GM12865 (cell line): ENCODE data around the gene SHROOM1.
"Not testable (repeated sequence)": the region's sequence is repeated elsewhere in the genome, so short reads cannot be mapped to it uniquely, and the experiment has no call there.

Source experiments
- DNase-seq: peaks from one replicate; pipeline ENCODE4 v3.0.0; 2010; ENCODE audit warnings: low read depth
- H3K4me3 ChIP-seq: 2 replicates; pipeline ENCODE4 v1.5.1; 2011; ENCODE audit warnings: mild to moderate bottlenecking, low read depth, low read length, control low read depth
- CTCF ChIP-seq: IDR thresholded peaks from 2 replicates; pipeline ENCODE4 v1.5.1; 2011; ENCODE audit warnings: low read length, control low read depth, low read depth, inconsistent platforms; ENCODE audit not compliant: insufficient read depth; ENCODE audit errors: missing control alignments

The SHROOM1 gene

GRCh38 chr5:132808448-132808847 is 22.0 kb downstream of the SHROOM1 start:
- no peak for DNase-seq
- TF ChIP-seq CTCF = no peak
- no peak overlapping the region for H3K4me3 ChIP-seq

GRCh38 chr5:132807163-132807838 is 23.1 kb downstream of the SHROOM1 start:
- peak; percentile 36 for DNase-seq

DNA sequence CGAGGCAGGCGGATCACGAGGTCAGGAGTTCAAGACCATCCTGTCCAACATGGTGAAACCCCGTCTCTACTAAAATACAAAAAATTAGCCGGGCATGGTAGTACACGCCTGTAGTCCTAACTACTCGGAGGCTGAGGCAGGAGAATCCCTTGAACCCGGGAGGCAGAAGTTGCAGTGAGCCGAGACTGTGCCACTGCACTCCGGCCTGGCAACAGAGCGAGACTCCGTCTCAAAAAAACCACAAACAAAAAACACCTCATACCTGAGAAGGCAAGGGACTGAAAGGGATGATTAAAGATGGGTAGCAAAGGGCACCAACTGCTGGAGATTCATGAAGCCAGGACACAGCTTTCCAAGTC is 23.7 kb downstream of the SHROOM1 start:
- DNase-seq, H3K4me3 ChIP-seq: not testable (repeated sequence)

More at GRCh38 chr5:132807163-132807838, 23.1 kb downstream of the SHROOM1 start:
- TF ChIP-seq CTCF = peak; percentile 21
- H3K4me3 ChIP-seq = no peak overlapping the region

- not testable (repeated sequence) for H3K4me3 ChIP-seq, DNase-seq
These were observed 24.6 kb downstream of the SHROOM1 start for GRCh38 chr5:132805872-132806271.

- not testable (repeated sequence) for H3K4me3 ChIP-seq, DNase-seq
These were observed 26.2 kb downstream of the SHROOM1 start for GRCh38 chr5:132804219-132804618.

DNA sequence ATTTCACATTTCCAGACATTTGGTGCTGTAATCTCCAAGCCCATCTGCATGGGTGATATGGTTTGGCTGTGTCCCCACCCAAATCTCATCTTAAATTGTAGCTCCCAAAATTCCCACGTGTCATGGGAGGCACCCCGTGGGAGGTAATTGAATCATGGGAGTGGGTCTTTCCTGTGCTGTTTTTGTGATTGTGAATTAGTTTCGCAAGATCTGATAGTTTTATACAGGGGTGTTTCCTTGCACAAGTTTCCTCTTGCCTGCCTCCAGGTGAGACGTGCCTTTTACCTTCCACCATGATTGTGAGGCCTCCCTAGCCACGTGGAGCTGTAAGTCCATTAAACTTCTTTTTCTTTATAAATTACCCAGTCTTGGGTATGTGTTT is 27.8 kb downstream of the SHROOM1 start:
- H3K4me3 ChIP-seq, DNase-seq: not testable (repeated sequence)

DNA sequence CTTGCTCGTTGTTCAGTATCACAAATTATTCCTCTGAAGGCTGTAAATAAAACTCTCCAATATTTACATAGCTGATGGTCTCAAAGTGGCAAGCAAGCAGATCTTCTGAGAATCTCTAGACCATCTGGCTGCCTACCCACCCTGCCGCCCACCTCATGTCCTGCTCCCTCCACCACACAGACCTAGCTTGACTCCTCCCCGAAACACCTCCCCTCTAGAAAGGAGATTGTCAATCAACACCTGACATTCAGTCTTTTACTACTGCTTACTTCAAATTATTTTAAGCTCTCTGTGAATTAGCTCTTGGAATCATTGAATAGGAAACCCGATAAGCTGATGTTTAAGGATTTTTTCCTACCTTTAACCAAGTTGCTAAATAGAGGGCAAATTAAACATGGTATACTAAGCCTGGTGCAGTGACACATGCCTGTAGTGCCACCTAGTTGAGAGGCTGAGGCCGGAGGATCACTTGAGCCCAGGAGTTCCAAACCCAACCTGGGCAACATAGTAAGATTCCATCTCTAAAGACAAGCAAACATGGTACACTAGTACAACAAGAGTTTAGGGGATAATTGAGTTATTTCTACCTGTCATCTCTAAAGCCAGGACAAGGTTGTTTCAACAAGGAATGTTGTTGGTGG is 28.3 kb downstream of the SHROOM1 start:
- no peak for TF ChIP-seq CTCF
- no peak overlapping the region for H3K4me3 ChIP-seq
- no peak for DNase-seq

DNA sequence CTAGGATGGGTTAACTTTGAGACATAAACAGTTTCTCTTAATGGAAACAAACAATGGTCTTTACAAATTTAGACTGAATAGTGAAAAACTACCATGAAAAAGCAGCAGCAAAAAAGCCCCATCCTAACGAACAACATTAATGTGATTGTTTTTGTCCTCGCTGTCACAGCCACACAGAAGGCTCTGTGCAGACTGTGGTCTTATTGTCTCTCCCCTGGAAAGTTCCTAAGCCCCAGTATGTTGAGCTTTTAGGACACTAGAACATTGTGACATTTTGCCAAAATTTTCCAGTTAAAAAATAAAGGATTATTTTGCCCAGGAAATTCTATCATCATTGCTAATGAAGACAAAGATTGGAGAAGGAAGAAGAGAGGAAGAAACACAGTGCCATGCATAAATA is 29.9 kb downstream of the SHROOM1 start:
- no peak overlapping the region for H3K4me3 ChIP-seq
- no peak for DNase-seq
- TF ChIP-seq CTCF = no peak

GRCh38 chr5:132799392-132799791 is 31.1 kb downstream of the SHROOM1 start:
- no peak for DNase-seq
- H3K4me3 ChIP-seq = no peak overlapping the region
- no peak for TF ChIP-seq CTCF
